WTC11 (cell line): Measurements from ENCODE around the gene RPL10. TPM values are rescaled to one million over a fixed set of nuclear protein-coding genes. Genes with fewer than 3 reads are reported as not detected.

Experiments
- ATAC-seq: fragments of 200-7000 bp; cut with Tn5 transposase; 2 replicates; pipeline ENCODE4 v1.10.0; 2021; ENCODE audit warnings: mild to moderate bottlenecking, moderate library complexity
- CTCF ChIA-PET: fragments of 300-600 bp; sonication (Branson Sonifier 250); formaldehyde crosslinking; loops from one replicate; lab custom pipeline; 2021; ENCODE audit warnings: antibody characterized with exemption; lab: Charles Lee
- POLR2A ChIA-PET: fragments of 350-600 bp; sonication (Branson Sonifier 250); formaldehyde crosslinking; loops from one replicate; lab custom pipeline; 2021; ENCODE audit warnings: antibody characterized with exemption; lab: Charles Lee
- DNase-seq: peaks from one replicate; pipeline ENCODE4 v3.0.0; 2021; ENCODE audit warnings: low spot score
- H3K27ac Mint-ChIP-seq: 2 replicates; pipeline ENCODE4 v1.8.0; 2021; ENCODE audit warnings: mixed read lengths
- H3K27me3 Mint-ChIP-seq: 2 replicates; pipeline ENCODE4 v1.8.0; 2021; ENCODE audit warnings: low read depth, mild to moderate bottlenecking, moderate library complexity, mixed read lengths
- H3K36me3 Mint-ChIP-seq: 2 replicates; pipeline ENCODE4 v1.8.0; 2021; ENCODE audit warnings: mixed read lengths
- H3K4me1 Mint-ChIP-seq: 2 replicates; pipeline ENCODE4 v1.8.0; 2022; ENCODE audit warnings: mixed read lengths
- H3K4me3 Mint-ChIP-seq: 2 replicates; pipeline ENCODE4 v1.8.0; 2021; ENCODE audit warnings: mild to moderate bottlenecking, moderate library complexity, mixed read lengths
- H3K9me3 Mint-ChIP-seq: 2 replicates; pipeline ENCODE4 v1.8.0; 2021; ENCODE audit warnings: mixed read lengths
- CBFB ChIP-seq: sonication (generic); formaldehyde crosslinking; IDR thresholded peaks from 2 replicates; pipeline ENCODE4 v1.8.1; 2022; ENCODE audit warnings: mild to moderate bottlenecking, low read depth, missing genetic modification reagents
- ELF4 ChIP-seq: sonication (generic); formaldehyde crosslinking; IDR thresholded peaks from 2 replicates; pipeline ENCODE4 v1.8.1; 2022; ENCODE audit warnings: low read depth, mild to moderate bottlenecking, moderate library complexity, missing genetic modification reagents
- HMGA2 ChIP-seq: fragments of 250-450 bp; sonication (Bioruptor Pico); IDR thresholded peaks from 2 replicates; pipeline ENCODE4 v1.4.0; 2021; ENCODE audit warnings: mild to moderate bottlenecking, moderate library complexity
- IRF2 ChIP-seq: sonication (generic); formaldehyde crosslinking; IDR thresholded peaks from 2 replicates; pipeline ENCODE4 v1.8.0; 2022; ENCODE audit warnings: low read depth, missing genetic modification reagents, borderline replicate concordance
- KAT7 ChIP-seq: sonication (generic); formaldehyde crosslinking; IDR thresholded peaks from 2 replicates; pipeline ENCODE4 v1.8.1; 2023; ENCODE audit warnings: missing genetic modification reagents, mild to moderate bottlenecking, borderline replicate concordance
- NFYB ChIP-seq: sonication (generic); formaldehyde crosslinking; conservative IDR thresholded peaks from 2 replicates; pipeline ENCODE4 v1.8.0; 2022; ENCODE audit warnings: low read depth, missing genetic modification reagents
- OVOL2 ChIP-seq: fragments of 250-450 bp; sonication (Bioruptor Pico); IDR thresholded peaks from 2 replicates; pipeline ENCODE4 v1.9.0; 2021; ENCODE audit warnings: mild to moderate bottlenecking, borderline replicate concordance
- TP53 ChIP-seq: sonication (generic); formaldehyde crosslinking; IDR thresholded peaks from 2 replicates; pipeline ENCODE4 v1.8.1; 2023; ENCODE audit warnings: mild to moderate bottlenecking, missing genetic modification reagents
- ZNF416 ChIP-seq: fragments of 250-450 bp; sonication (Bioruptor Pico); IDR thresholded peaks from 2 replicates; pipeline ENCODE4 v1.9.0; 2021; ENCODE audit warnings: mild to moderate bottlenecking, inconsistent platforms
- total RNA-seq: library from RNA; stranded (reverse); gene quantifications from 3 replicates; pipeline ENCODE4 v1.2.3, GENCODE V29; 2021
- TF ChIP-seq, protein P1 (sequence below): sonication (generic); formaldehyde crosslinking; IDR thresholded peaks from 2 replicates; pipeline ENCODE4 v1.8.1; 2023; ENCODE audit warnings: mild to moderate bottlenecking, missing genetic modification reagents, borderline replicate concordance
- TF ChIP-seq, protein P2 (sequence below): sonication (generic); formaldehyde crosslinking; IDR thresholded peaks from 2 replicates; pipeline ENCODE4 v1.8.1; 2023; ENCODE audit warnings: mild to moderate bottlenecking, moderate library complexity, missing genetic modification reagents
- TF ChIP-seq, protein P3 (sequence below): sonication (generic); formaldehyde crosslinking; IDR thresholded peaks from 2 replicates; pipeline ENCODE4 v1.8.0; 2022; ENCODE audit warnings: mild to moderate bottlenecking, missing genetic modification reagents
- TF ChIP-seq, protein P4 (sequence below): sonication (generic); formaldehyde crosslinking; IDR thresholded peaks from 2 replicates; pipeline ENCODE4 v1.8.1; 2023; ENCODE audit warnings: mild to moderate bottlenecking, missing genetic modification reagents
- TF ChIP-seq, protein P5 (sequence below): sonication (generic); formaldehyde crosslinking; IDR thresholded peaks from 2 replicates; pipeline ENCODE4 v1.8.1; 2023; ENCODE audit warnings: mild to moderate bottlenecking, missing genetic modification reagents, moderate library complexity

Gene RPL10
- total RNA-seq, 1 experiment from 2014 or later, result 2,241 TPM

DNA sequence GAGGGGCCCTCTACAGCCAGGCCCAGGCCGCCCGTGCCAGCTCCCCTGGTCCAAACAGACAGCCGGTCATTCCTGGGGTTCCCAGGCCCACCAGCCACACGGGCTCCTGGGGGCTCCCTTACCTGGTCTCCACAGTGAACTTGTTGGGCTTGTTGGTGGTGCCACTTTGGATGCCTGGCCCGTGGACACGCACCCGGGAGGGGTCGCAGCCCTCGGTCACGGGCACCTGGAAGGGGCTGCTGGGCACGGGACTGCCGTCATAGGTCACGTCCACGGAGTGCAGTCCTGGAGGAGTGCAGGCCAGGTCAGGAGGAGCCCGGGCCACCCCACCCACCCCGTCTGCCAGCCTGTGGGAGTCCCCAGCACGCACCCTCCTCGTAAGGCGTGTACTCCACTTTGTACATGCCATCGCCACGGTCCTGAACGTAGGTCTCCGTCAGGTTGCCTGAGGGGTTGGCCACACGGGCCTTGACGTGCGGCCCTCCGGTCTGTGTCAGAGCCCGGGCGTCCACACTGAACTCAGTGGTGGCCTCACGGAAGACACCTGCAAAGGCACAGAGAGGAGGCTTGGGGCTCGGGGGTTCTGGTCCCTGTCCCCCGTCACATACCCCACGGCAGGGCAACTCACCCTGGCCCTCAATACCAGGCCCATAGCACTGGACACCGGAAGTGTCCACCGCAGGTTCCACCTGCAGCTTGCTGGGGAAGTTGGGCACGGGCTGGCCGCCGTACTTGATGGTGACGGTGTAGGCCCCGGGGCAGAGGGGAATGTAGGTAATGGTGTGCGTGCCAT lies 38.6 kb upstream of the RPL10 start:
- ATAC-seq, result no peak
- Mint-ChIP-seq H3K27me3 (no peaks in the 10 kb centered on the region), H3K27ac (no peak overlapping the region)
- POLR2A ChIA-PET, result no interaction called here
- no peak for DNase-seq
- TF ChIP-seq HMGA2 (no peak), IRF2 (CRISPR knock-in tag) (no peak), ZNF416 (CRISPR knock-in tag) (no peak), ELF4 (CRISPR knock-in tag) (no peak)
- TF ChIP-seq, protein P1, sequence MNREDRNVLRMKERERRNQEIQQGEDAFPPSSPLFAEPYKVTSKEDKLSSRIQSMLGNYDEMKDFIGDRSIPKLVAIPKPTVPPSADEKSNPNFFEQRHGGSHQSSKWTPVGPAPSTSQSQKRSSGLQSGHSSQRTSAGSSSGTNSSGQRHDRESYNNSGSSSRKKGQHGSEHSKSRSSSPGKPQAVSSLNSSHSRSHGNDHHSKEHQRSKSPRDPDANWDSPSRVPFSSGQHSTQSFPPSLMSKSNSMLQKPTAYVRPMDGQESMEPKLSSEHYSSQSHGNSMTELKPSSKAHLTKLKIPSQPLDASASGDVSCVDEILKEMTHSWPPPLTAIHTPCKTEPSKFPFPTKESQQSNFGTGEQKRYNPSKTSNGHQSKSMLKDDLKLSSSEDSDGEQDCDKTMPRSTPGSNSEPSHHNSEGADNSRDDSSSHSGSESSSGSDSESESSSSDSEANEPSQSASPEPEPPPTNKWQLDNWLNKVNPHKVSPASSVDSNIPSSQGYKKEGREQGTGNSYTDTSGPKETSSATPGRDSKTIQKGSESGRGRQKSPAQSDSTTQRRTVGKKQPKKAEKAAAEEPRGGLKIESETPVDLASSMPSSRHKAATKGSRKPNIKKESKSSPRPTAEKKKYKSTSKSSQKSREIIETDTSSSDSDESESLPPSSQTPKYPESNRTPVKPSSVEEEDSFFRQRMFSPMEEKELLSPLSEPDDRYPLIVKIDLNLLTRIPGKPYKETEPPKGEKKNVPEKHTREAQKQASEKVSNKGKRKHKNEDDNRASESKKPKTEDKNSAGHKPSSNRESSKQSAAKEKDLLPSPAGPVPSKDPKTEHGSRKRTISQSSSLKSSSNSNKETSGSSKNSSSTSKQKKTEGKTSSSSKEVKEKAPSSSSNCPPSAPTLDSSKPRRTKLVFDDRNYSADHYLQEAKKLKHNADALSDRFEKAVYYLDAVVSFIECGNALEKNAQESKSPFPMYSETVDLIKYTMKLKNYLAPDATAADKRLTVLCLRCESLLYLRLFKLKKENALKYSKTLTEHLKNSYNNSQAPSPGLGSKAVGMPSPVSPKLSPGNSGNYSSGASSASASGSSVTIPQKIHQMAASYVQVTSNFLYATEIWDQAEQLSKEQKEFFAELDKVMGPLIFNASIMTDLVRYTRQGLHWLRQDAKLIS, result no peak
- TF ChIP-seq, all 79 proteins: peak for 0
- Mint-ChIP-seq H3K4me1 (no peaks in the 10 kb centered on the region), H3K9me3 (no peaks in the 10 kb centered on the region), H3K36me3 (peaks cover 44% of the 10 kb centered on the region), H3K4me3 (no peak overlapping the region)
- CTCF ChIA-PET, result no interaction called here

DNA sequence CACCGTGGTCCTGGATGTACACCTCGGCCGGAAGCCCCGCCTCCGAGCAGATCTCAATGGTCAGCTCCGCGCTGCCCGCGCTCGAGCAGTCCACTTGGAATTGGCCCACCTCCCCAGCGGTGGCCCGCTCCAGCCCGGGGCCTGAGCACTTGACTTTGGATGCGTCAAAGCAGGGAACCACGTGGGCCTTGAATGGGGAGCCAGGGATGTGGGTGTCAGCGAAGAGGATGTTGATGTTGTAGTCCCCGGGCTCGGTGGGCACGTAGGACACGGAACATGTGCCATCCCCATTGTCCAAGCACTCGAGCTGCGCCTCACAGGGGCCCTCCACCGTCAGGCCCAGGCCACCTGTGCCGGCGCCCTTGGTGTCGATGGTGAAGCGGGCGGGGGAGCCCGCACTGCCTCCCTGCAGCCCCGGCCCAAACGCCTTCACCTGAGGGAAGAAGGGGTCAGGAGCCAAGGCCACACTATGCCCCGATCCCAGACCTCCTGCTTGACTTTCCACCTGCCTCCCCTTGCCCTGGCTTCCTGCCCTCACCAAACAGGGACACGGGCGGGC lies 37.9 kb upstream of the RPL10 start:
- ATAC-seq (no peak), DNase-seq (no peak)
- no peaks in the 10 kb centered on the region for H3K4me1 Mint-ChIP-seq
- no peak overlapping the region for H3K27ac Mint-ChIP-seq
- no peaks in the 10 kb centered on the region for H3K9me3 Mint-ChIP-seq
- TF ChIP-seq CBFB (CRISPR knock-in tag) (no peak), NFYB (CRISPR knock-in tag) (no peak), ELF4 (CRISPR knock-in tag) (no peak), TP53 (CRISPR knock-in tag) (no peak), KAT7 (CRISPR knock-in tag) (no peak), OVOL2 (no peak)
- TF ChIP-seq, protein P2, sequence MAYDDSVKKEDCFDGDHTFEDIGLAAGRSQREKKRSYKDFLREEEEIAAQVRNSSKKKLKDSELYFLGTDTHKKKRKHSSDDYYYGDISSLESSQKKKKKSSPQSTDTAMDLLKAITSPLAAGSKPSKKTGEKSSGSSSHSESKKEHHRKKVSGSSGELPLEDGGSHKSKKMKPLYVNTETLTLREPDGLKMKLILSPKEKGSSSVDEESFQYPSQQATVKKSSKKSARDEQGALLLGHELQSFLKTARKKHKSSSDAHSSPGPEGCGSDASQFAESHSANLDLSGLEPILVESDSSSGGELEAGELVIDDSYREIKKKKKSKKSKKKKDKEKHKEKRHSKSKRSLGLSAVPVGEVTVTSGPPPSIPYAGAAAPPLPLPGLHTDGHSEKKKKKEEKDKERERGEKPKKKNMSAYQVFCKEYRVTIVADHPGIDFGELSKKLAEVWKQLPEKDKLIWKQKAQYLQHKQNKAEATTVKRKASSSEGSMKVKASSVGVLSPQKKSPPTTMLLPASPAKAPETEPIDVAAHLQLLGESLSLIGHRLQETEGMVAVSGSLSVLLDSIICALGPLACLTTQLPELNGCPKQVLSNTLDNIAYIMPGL (CRISPR knock-in tag), result no peak
- TF ChIP-seq, protein P3, sequence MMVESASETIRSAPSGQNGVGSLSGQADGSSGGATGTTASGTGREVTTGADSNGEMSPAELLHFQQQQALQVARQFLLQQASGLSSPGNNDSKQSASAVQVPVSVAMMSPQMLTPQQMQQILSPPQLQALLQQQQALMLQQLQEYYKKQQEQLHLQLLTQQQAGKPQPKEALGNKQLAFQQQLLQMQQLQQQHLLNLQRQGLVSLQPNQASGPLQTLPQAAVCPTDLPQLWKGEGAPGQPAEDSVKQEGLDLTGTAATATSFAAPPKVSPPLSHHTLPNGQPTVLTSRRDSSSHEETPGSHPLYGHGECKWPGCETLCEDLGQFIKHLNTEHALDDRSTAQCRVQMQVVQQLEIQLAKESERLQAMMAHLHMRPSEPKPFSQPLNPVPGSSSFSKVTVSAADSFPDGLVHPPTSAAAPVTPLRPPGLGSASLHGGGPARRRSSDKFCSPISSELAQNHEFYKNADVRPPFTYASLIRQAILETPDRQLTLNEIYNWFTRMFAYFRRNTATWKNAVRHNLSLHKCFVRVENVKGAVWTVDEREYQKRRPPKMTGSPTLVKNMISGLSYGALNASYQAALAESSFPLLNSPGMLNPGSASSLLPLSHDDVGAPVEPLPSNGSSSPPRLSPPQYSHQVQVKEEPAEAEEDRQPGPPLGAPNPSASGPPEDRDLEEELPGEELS (CRISPR knock-in tag), result no peak
- TF ChIP-seq, protein P4, sequence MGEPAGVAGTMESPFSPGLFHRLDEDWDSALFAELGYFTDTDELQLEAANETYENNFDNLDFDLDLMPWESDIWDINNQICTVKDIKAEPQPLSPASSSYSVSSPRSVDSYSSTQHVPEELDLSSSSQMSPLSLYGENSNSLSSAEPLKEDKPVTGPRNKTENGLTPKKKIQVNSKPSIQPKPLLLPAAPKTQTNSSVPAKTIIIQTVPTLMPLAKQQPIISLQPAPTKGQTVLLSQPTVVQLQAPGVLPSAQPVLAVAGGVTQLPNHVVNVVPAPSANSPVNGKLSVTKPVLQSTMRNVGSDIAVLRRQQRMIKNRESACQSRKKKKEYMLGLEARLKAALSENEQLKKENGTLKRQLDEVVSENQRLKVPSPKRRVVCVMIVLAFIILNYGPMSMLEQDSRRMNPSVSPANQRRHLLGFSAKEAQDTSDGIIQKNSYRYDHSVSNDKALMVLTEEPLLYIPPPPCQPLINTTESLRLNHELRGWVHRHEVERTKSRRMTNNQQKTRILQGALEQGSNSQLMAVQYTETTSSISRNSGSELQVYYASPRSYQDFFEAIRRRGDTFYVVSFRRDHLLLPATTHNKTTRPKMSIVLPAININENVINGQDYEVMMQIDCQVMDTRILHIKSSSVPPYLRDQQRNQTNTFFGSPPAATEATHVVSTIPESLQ (CRISPR knock-in tag), result no peak
- TF ChIP-seq, protein P5, sequence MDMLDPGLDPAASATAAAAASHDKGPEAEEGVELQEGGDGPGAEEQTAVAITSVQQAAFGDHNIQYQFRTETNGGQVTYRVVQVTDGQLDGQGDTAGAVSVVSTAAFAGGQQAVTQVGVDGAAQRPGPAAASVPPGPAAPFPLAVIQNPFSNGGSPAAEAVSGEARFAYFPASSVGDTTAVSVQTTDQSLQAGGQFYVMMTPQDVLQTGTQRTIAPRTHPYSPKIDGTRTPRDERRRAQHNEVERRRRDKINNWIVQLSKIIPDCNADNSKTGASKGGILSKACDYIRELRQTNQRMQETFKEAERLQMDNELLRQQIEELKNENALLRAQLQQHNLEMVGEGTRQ (CRISPR knock-in tag), result no peak
- ChIA-PET POLR2A (no interaction called here), CTCF (no interaction called here)
- H3K27me3 Mint-ChIP-seq, result no peaks in the 10 kb centered on the region
- H3K36me3 Mint-ChIP-seq, result peaks cover 48% of the 10 kb centered on the region
- no peak overlapping the region for H3K4me3 Mint-ChIP-seq
